ENCODE results near the gene HLA-DPB1. TPM values are rescaled to one million over a fixed set of nuclear protein-coding genes. Genes with fewer than 3 reads are reported as not detected.
"Not testable (repeated sequence)": the region's sequence is repeated elsewhere in the genome, so short reads cannot be mapped to it uniquely, and the experiment has no call there.

The HLA-DPB1 gene
- total RNA-seq, 3 donors from 2014 or later: 56.5 to 80.3 (median 58.2) TPM

GRCh38 chr6:33052627-33053026 is 23.2 kb upstream of the HLA-DPB1 start:
- intact Hi-C loops (cut with DNase I; ENCODE audit: low total_unique reads): no loop called here
- H3K27me3 ChIP-seq: peaks cover 0 to 5% of the 10 kb centered on the region in 2 donors
- H3K4me1 ChIP-seq: no peaks in the 10 kb centered on the region
- H3K9me3 ChIP-seq: no peaks in the 10 kb centered on the region
- no peak for DNase-seq (ENCODE audit: low spot score in 2 of 2)
- H3K27ac ChIP-seq: no peak overlapping the region
- H3K36me3 ChIP-seq: no peaks in the 10 kb centered on the region
- no peak for TF ChIP-seq POLR2AphosphoS5 (IDR thresholded peaks at IDR 0.05)
- no peak for TF ChIP-seq POLR2A (IDR thresholded peaks at IDR 0.05)
- no peak for TF ChIP-seq CTCF (IDR thresholded peaks at IDR 0.05)
- no peak overlapping the region for H3K4me3 ChIP-seq

GRCh38 chr6:33053230-33053629 is 22.6 kb upstream of the HLA-DPB1 start:
- no peak for TF ChIP-seq POLR2A (IDR thresholded peaks at IDR 0.05)
- TF ChIP-seq CTCF (IDR thresholded peaks at IDR 0.05): no peak
- no peak for TF ChIP-seq POLR2AphosphoS5 (IDR thresholded peaks at IDR 0.05)
- H3K4me1 ChIP-seq: no peaks in the 10 kb centered on the region
- no peak for DNase-seq (ENCODE audit: low spot score in 2 of 2)
- H3K9me3 ChIP-seq: no peaks in the 10 kb centered on the region
- peaks cover 0 to 4% of the 10 kb centered on the region in 2 donors for H3K27me3 ChIP-seq
- H3K4me3 ChIP-seq: no peak overlapping the region
- no peaks in the 10 kb centered on the region for H3K36me3 ChIP-seq
- intact Hi-C loops (cut with DNase I; ENCODE audit: low total_unique reads): no loop called here
- no peak overlapping the region for H3K27ac ChIP-seq

GRCh38 chr6:33057222-33058150 is 18.3 kb upstream of the HLA-DPB1 start:
- H3K27ac ChIP-seq: no peak overlapping the region
- H3K9me3 ChIP-seq: no peaks in the 10 kb centered on the region
- H3K36me3 ChIP-seq: no peaks in the 10 kb centered on the region
- H3K4me3 ChIP-seq: no peak overlapping the region
- no peak for DNase-seq (ENCODE audit: low spot score in 2 of 2)
- no peaks in the 10 kb centered on the region for H3K27me3 ChIP-seq
- intact Hi-C loops (cut with DNase I; ENCODE audit: low total_unique reads): no loop called here
- H3K4me1 ChIP-seq: no peaks in the 10 kb centered on the region
- TF ChIP-seq POLR2A (IDR thresholded peaks at IDR 0.05): no peak
- no peak for TF ChIP-seq CTCF (IDR thresholded peaks at IDR 0.05)
- no peak for TF ChIP-seq POLR2AphosphoS5 (IDR thresholded peaks at IDR 0.05)

- intact Hi-C loops (cut with DNase I; ENCODE audit: low total_unique reads): no loop called here
- no peaks in the 10 kb centered on the region for H3K9me3 ChIP-seq
- no peak for TF ChIP-seq POLR2AphosphoS5 (IDR thresholded peaks at IDR 0.05)
- TF ChIP-seq CTCF (IDR thresholded peaks at IDR 0.05): no peak
- no peak for TF ChIP-seq POLR2A (IDR thresholded peaks at IDR 0.05)
These were observed 13.8 kb upstream of the HLA-DPB1 start for GRCh38 chr6:33061987-33062386.

GRCh38 chr6:33063435-33063834 is 12.4 kb upstream of the HLA-DPB1 start:
- H3K4me1 ChIP-seq; H3K4me3 ChIP-seq; H3K27me3 ChIP-seq; intact Hi-C loops (cut with DNase I; ENCODE audit: low total_unique reads); DNase-seq (ENCODE audit: low spot score in 2 of 2); H3K9me3 ChIP-seq; H3K27ac ChIP-seq; H3K36me3 ChIP-seq: not testable (repeated sequence)

More at GRCh38 chr6:33061987-33062386, 13.8 kb upstream of the HLA-DPB1 start:
- no peak overlapping the region for H3K4me3 ChIP-seq
- DNase-seq (ENCODE audit: low spot score in 2 of 2): no peak
- H3K27me3 ChIP-seq: no peaks in the 10 kb centered on the region
- no peaks in the 10 kb centered on the region for H3K36me3 ChIP-seq
- H3K4me1 ChIP-seq: no peaks in the 10 kb centered on the region
- H3K27ac ChIP-seq: no peak overlapping the region
